DND-41 (cell line): ENCODE measurements around the gene FJX1.

ENCODE experiments used
- ATAC-seq: fragments of 200-7000 bp; cut with Tn5 transposase; 3 replicates; pipeline ENCODE4 v1.9.1; 2021; ENCODE audit warnings: low read depth; ENCODE audit not compliant: insufficient read depth
- DNase-seq: peaks from one replicate; pipeline ENCODE4 v3.0.0-alpha.2; 2020
- H2AFZ ChIP-seq: 2 replicates; pipeline ENCODE4 v1.6.0; 2012; ENCODE audit warnings: low read depth, low read length
- H3K27ac ChIP-seq: 2 replicates; pipeline ENCODE4 v1.5.1; 2012; ENCODE audit warnings: low read length, inconsistent platforms
- H3K27me3 ChIP-seq: fragments of 200-600 bp; sonication (generic); 2 replicates; pipeline ENCODE4 v1.6.0; 2012; ENCODE audit warnings: low read length, mild to moderate bottlenecking, inconsistent platforms; ENCODE audit not compliant: insufficient read depth, poor library complexity
- H3K36me3 ChIP-seq: 2 replicates; pipeline ENCODE4 v1.5.1; 2012; ENCODE audit warnings: low read length, inconsistent platforms; ENCODE audit not compliant: insufficient read depth
- H3K4me1 ChIP-seq: 2 replicates; pipeline ENCODE4 v1.5.1; 2012; ENCODE audit warnings: mild to moderate bottlenecking, low read length; ENCODE audit not compliant: insufficient read depth
- H3K4me2 ChIP-seq: 2 replicates; pipeline ENCODE4 v1.6.0; 2012; ENCODE audit warnings: mild to moderate bottlenecking, moderate library complexity, low read length, inconsistent platforms; ENCODE audit not compliant: insufficient read depth
- H3K4me3 ChIP-seq, 2 experiments: fragments of 200-600 bp in 1 of 2; shearing (Covaris generic) in 1 of 2; 2 replicates each; pipeline ENCODE4 v1.5.1; 2012 to 2016; ENCODE audit warnings: inconsistent platforms in 2 of 2, low read length in 2 of 2, mild to moderate bottlenecking in 2 of 2, low read depth in 1 of 2, moderate library complexity in 1 of 2
- H3K79me2 ChIP-seq: 2 replicates; pipeline ENCODE4 v1.6.0; 2012; ENCODE audit warnings: low read length, inconsistent platforms; ENCODE audit not compliant: insufficient read depth
- H3K9ac ChIP-seq: 2 replicates; pipeline ENCODE4 v1.6.0; 2012; ENCODE audit warnings: low read depth, mild to moderate bottlenecking, inconsistent platforms, low read length, moderate library complexity
- H3K9me3 ChIP-seq: 2 replicates; pipeline ENCODE4 v1.5.1; 2012; ENCODE audit warnings: low read length, moderate library complexity, mild to moderate bottlenecking, inconsistent platforms; ENCODE audit not compliant: insufficient read depth, severe bottlenecking
- H4K20me1 ChIP-seq: 2 replicates; pipeline ENCODE4 v1.6.0; 2012; ENCODE audit warnings: low read length; ENCODE audit not compliant: insufficient read depth
- CTCF ChIP-seq: IDR thresholded peaks from 2 replicates; pipeline ENCODE4 v1.5.1; 2012; ENCODE audit warnings: borderline replicate concordance, low read length, moderate library complexity, mild to moderate bottlenecking; ENCODE audit not compliant: poor library complexity, severe bottlenecking; ENCODE audit errors: extremely low read depth
- EZH2 ChIP-seq: IDR thresholded peaks from 3 replicates; pipeline ENCODE4 v1.6.1; 2012; ENCODE audit warnings: borderline replicate concordance, low read depth, mild to moderate bottlenecking, moderate library complexity, low read length, inconsistent platforms; ENCODE audit not compliant: severe bottlenecking

FJX1 gene

GRCh38 chr11:35608502-35608901 lies 9.8 kb upstream of the FJX1 start:
- no peak overlapping the region for H3K4me3 ChIP-seq
- no peak overlapping the region for H3K4me2 ChIP-seq
- DNase-seq: no peak
- H4K20me1 ChIP-seq: no peaks in the 10 kb centered on the region
- no peaks in the 10 kb centered on the region for H3K9me3 ChIP-seq
- H3K4me1 ChIP-seq: no peaks in the 10 kb centered on the region
- no peaks in the 10 kb centered on the region for H3K79me2 ChIP-seq
- H3K27ac ChIP-seq: no peak overlapping the region
- H3K27me3 ChIP-seq: peaks cover 6% of the 10 kb centered on the region
- H3K36me3 ChIP-seq: no peaks in the 10 kb centered on the region
- no peak overlapping the region for H3K9ac ChIP-seq
- TF ChIP-seq EZH2 (no peak), CTCF (no peak)
- no peak for ATAC-seq
- no peak overlapping the region for H2AFZ ChIP-seq

- Histone ChIP-seq H3K27ac (no peak overlapping the region), H3K36me3 (no peaks in the 10 kb centered on the region), H4K20me1 (no peaks in the 10 kb centered on the region), H3K79me2 (no peaks in the 10 kb centered on the region), H2AFZ (no peak overlapping the region), H3K9me3 (no peaks in the 10 kb centered on the region), H3K4me2 (no peak overlapping the region), H3K4me1 (no peaks in the 10 kb centered on the region), H3K9ac (no peak overlapping the region), H3K4me3 (no peak overlapping the region), H3K27me3 (peaks cover 6% of the 10 kb centered on the region)
- ATAC-seq (no peak), DNase-seq (no peak)
- TF ChIP-seq CTCF: no peak
- TF ChIP-seq EZH2: no peak
Observed at GRCh38 chr11:35609656-35610055, 8.6 kb upstream of the FJX1 start.

DNA sequence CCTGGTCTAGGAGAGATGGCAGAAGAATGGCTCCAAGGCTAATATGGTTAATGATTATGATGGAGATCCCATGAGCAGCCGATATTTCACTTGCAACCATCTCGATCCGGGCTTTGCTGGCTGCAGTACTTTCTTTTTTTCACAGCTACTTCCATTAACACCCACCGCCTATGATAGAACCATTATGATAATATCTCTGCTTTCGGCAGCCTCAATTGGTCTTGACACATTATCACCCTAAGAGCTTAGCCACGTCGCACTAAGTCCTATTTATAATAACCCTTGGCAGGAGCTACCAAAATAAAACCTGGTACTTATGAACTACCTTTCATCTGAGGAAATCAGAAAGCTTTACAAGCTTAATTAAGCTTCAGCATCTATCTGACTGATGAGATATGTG lies 7.6 kb upstream of the FJX1 start:
- H3K4me3 ChIP-seq: no peak overlapping the region
- H3K4me2 ChIP-seq: no peak overlapping the region
- no peak overlapping the region for H3K9ac ChIP-seq
- no peaks in the 10 kb centered on the region for H3K36me3 ChIP-seq
- ATAC-seq (no peak), DNase-seq (no peak)
- H3K4me1 ChIP-seq: no peaks in the 10 kb centered on the region
- H2AFZ ChIP-seq: no peak overlapping the region
- no peaks in the 10 kb centered on the region for H3K79me2 ChIP-seq
- no peak for TF ChIP-seq EZH2
- no peak for TF ChIP-seq CTCF
- H4K20me1 ChIP-seq: no peaks in the 10 kb centered on the region
- no peaks in the 10 kb centered on the region for H3K9me3 ChIP-seq
- peaks cover 6% of the 10 kb centered on the region for H3K27me3 ChIP-seq
- H3K27ac ChIP-seq: no peak overlapping the region

DNA sequence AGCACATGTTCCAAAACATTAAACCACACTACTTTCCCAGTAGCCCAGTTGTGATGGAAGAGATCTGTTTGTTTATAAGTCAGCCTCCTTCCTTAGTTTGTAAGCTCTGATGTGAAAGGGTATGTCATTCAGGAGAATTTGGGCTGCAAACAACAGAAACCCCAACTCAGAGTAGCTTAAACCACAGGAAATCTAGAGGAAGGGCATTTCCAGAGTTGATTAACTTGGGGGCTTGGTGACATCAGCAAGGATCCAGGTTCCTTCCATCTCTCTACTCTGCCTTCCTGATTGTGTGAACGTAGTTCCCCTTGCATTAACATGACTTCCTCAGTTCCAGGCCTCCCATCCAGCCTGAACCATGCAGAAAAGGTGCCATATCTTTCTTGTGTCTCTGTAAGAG lies 6.5 kb upstream of the FJX1 start:
- Histone ChIP-seq H3K79me2 (no peaks in the 10 kb centered on the region), H3K27ac (no peak overlapping the region), H2AFZ (no peak overlapping the region), H3K9ac (no peak overlapping the region), H4K20me1 (no peaks in the 10 kb centered on the region), H3K36me3 (no peaks in the 10 kb centered on the region), H3K4me3 (no peak overlapping the region), H3K4me2 (no peak overlapping the region), H3K9me3 (no peaks in the 10 kb centered on the region), H3K4me1 (no peaks in the 10 kb centered on the region), H3K27me3 (peaks cover 6% of the 10 kb centered on the region)
- ATAC-seq (no peak), DNase-seq (no peak)
- no peak for TF ChIP-seq EZH2
- no peak for TF ChIP-seq CTCF
